Chondrocyte (in vitro differentiated cells): ENCODE results near the gene GAP43. TPM values are rescaled to one million over a fixed set of nuclear protein-coding genes. Genes with fewer than 3 reads are reported as not detected.

Experiments
- DNase-seq: peaks from one replicate; pipeline ENCODE4 v3.0.0; 2021; ENCODE audit warnings: mixed read lengths, low spot score
- H3K27ac Mint-ChIP-seq: one replicate; pipeline ENCODE4 v1.8.0; 2021; ENCODE audit warnings: mild to moderate bottlenecking, moderate library complexity, mixed read lengths; ENCODE audit not compliant: unreplicated experiment
- H3K27me3 Mint-ChIP-seq: 2 replicates; pipeline ENCODE4 v1.8.0; 2021; ENCODE audit warnings: low read depth, mixed read lengths
- H3K36me3 Mint-ChIP-seq: 2 replicates; pipeline ENCODE4 v1.8.0; 2021; ENCODE audit warnings: low read depth, mixed read lengths
- H3K4me1 Mint-ChIP-seq: 2 replicates; pipeline ENCODE4 v1.8.0; 2021; ENCODE audit warnings: low read depth, mild to moderate bottlenecking, mixed read lengths
- H3K4me3 Mint-ChIP-seq: one replicate; pipeline ENCODE4 v1.8.0; 2021; ENCODE audit warnings: mild to moderate bottlenecking, moderate library complexity, mixed read lengths; ENCODE audit not compliant: unreplicated experiment
- H3K9me3 Mint-ChIP-seq: 2 replicates; pipeline ENCODE4 v1.8.0; 2021; ENCODE audit warnings: low read depth, mixed read lengths
- CTCF ChIP-seq: fragments of 200-600 bp; sonication (generic); IDR thresholded peaks from 2 replicates; pipeline ENCODE4 v1.5.0; 2021; ENCODE audit warnings: antibody characterized with exemption, mild to moderate bottlenecking, moderate library complexity
- total RNA-seq: library from RNA; stranded (reverse); gene quantifications from 3 replicates; pipeline ENCODE4 v1.2.1, GENCODE V29; 2021

GAP43 gene
- total RNA-seq, 1 donor from 2014 or later = 3.6 TPM

GRCh38 chr3:115688418-115688817, 65.1 kb downstream of the GAP43 start:
- Mint-ChIP-seq H3K9me3 (no peaks in the 10 kb centered on the region), H3K27ac (no peak overlapping the region), H3K4me3 (no peak overlapping the region), H3K27me3 (no peaks in the 10 kb centered on the region), H3K36me3 (no peaks in the 10 kb centered on the region), H3K4me1 (peaks cover 20% of the 10 kb centered on the region)
- DNase-seq = no peak
- no peak for TF ChIP-seq CTCF

- no peaks in the 10 kb centered on the region for H3K9me3 Mint-ChIP-seq
- DNase-seq = no peak
- no peaks in the 10 kb centered on the region for H3K27me3 Mint-ChIP-seq
- H3K4me3 Mint-ChIP-seq = no peak overlapping the region
- H3K36me3 Mint-ChIP-seq = no peaks in the 10 kb centered on the region
- TF ChIP-seq CTCF = no peak
- no peak overlapping the region for H3K27ac Mint-ChIP-seq
- H3K4me1 Mint-ChIP-seq = peaks cover 26% of the 10 kb centered on the region
Observed at GRCh38 chr3:115689928-115690327, 66.6 kb downstream of the GAP43 start.

- peaks cover 40% of the 10 kb centered on the region for H3K4me1 Mint-ChIP-seq
- no peak overlapping the region for H3K4me3 Mint-ChIP-seq
- TF ChIP-seq CTCF = no peak
- H3K36me3 Mint-ChIP-seq = no peaks in the 10 kb centered on the region
- H3K27ac Mint-ChIP-seq = no peak overlapping the region
- DNase-seq = no peak
- no peaks in the 10 kb centered on the region for H3K27me3 Mint-ChIP-seq
- H3K9me3 Mint-ChIP-seq = no peaks in the 10 kb centered on the region
Observed at GRCh38 chr3:115691964-115692363, 68.7 kb downstream of the GAP43 start.

GRCh38 chr3:115692887-115693524, 69.7 kb downstream of the GAP43 start:
- peak; percentile 97 for TF ChIP-seq CTCF
- no peak for DNase-seq
- no peaks in the 10 kb centered on the region for H3K9me3 Mint-ChIP-seq
- no peaks in the 10 kb centered on the region for H3K36me3 Mint-ChIP-seq
- H3K27ac Mint-ChIP-seq = peak overlapping the region; percentile 77
- H3K27me3 Mint-ChIP-seq = no peaks in the 10 kb centered on the region
- H3K4me3 Mint-ChIP-seq = no peak overlapping the region
- peaks cover 47% of the 10 kb centered on the region for H3K4me1 Mint-ChIP-seq

GRCh38 chr3:115693868-115694267, 70.6 kb downstream of the GAP43 start:
- Mint-ChIP-seq H3K27me3 (no peaks in the 10 kb centered on the region), H3K36me3 (no peaks in the 10 kb centered on the region), H3K9me3 (no peaks in the 10 kb centered on the region), H3K4me3 (no peak overlapping the region), H3K27ac (no peak overlapping the region), H3K4me1 (peaks cover 47% of the 10 kb centered on the region)
- no peak for TF ChIP-seq CTCF
- DNase-seq = no peak
